ENCODE data around the gene FSTL5.

Gene FSTL5

GRCh38 chr4:162016991-162017390, 146.8 kb downstream of the FSTL5 start:
- no peaks in the 10 kb centered on the region for H3K27me3 Mint-ChIP-seq
- H3K9me3 Mint-ChIP-seq = no peaks in the 10 kb centered on the region
- H3K27ac Mint-ChIP-seq = no peak overlapping the region
- no peak overlapping the region for H3K4me3 Mint-ChIP-seq
- H3K36me3 Mint-ChIP-seq (ENCODE audit: low read depth) = no peaks in the 10 kb centered on the region
- H3K4me1 Mint-ChIP-seq (ENCODE audit: low read depth) = no peaks in the 10 kb centered on the region

GRCh38 chr4:162016219-162016618, 147.6 kb downstream of the FSTL5 start:
- Mint-ChIP-seq H3K27me3 (no peaks in the 10 kb centered on the region), H3K4me3 (no peak overlapping the region), H3K9me3 (no peaks in the 10 kb centered on the region), H3K27ac (no peak overlapping the region), H3K4me1 (ENCODE audit: low read depth) (no peaks in the 10 kb centered on the region), H3K36me3 (ENCODE audit: low read depth) (no peaks in the 10 kb centered on the region)

GRCh38 chr4:162015090-162015489, 148.7 kb downstream of the FSTL5 start:
- Mint-ChIP-seq H3K36me3 (ENCODE audit: low read depth) (no peaks in the 10 kb centered on the region), H3K4me3 (no peak overlapping the region), H3K4me1 (ENCODE audit: low read depth) (no peaks in the 10 kb centered on the region), H3K27ac (no peak overlapping the region), H3K27me3 (no peaks in the 10 kb centered on the region), H3K9me3 (no peaks in the 10 kb centered on the region)

DNA sequence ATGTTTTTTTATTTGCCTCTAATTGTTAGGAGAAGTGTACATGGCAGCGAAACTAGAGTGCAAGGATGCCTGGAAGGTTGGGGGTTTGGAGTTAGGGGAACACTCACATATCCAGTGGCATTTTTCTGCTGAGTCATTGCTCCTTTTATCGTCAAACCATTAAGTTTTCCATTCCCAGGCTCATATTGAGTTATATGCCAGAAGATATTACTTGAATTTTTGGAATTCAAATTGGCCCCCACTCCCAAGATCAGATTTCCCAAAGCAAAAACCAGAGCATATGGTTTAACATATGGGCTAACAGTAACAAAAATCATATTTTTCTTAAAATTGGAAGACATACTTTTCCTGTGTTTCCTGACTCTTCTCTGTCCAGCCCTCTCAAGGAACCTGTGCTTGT, 152.7 kb downstream of the FSTL5 start:
- Mint-ChIP-seq H3K4me3 (no peak overlapping the region), H3K27ac (no peak overlapping the region), H3K36me3 (ENCODE audit: low read depth) (no peaks in the 10 kb centered on the region), H3K4me1 (ENCODE audit: low read depth) (no peaks in the 10 kb centered on the region), H3K9me3 (no peaks in the 10 kb centered on the region), H3K27me3 (no peaks in the 10 kb centered on the region)

DNA sequence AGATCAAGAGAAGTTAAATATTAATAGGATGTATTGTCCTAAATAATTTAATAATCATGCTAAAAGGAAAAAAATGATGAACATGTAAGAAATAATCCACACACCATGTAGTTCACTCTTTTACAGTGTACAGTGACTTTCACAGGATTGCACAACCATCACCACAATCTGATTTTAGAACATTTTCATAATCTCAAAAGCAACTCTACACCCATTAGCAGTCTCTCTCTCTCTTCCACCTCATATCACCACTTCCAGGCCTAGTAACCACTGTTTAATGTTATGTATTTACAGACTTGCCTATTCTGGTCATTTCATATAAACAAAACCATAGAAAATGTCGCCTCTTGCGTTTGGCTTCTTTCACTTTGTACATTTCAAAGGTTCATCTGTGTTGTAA, 153.4 kb downstream of the FSTL5 start:
- Mint-ChIP-seq H3K4me3 (no peak overlapping the region), H3K36me3 (ENCODE audit: low read depth) (no peaks in the 10 kb centered on the region)

GRCh38 chr4:161992317-161992716, 171.5 kb downstream of the FSTL5 start:
- H3K4me1 Mint-ChIP-seq (ENCODE audit: low read depth) = no peaks in the 10 kb centered on the region
- peaks cover 11% of the 10 kb centered on the region for H3K9me3 Mint-ChIP-seq
- H3K27ac Mint-ChIP-seq = no peak overlapping the region
- no peaks in the 10 kb centered on the region for H3K36me3 Mint-ChIP-seq (ENCODE audit: low read depth)
- no peaks in the 10 kb centered on the region for H3K27me3 Mint-ChIP-seq
- H3K4me3 Mint-ChIP-seq = no peak overlapping the region

More for the DNA sequence above, 153.4 kb downstream of the FSTL5 start:
- Mint-ChIP-seq H3K4me1 (ENCODE audit: low read depth) (no peaks in the 10 kb centered on the region), H3K27ac (no peak overlapping the region), H3K9me3 (no peaks in the 10 kb centered on the region), H3K27me3 (no peaks in the 10 kb centered on the region)

GRCh38 chr4:161991811-161992210, 172.0 kb downstream of the FSTL5 start:
- Mint-ChIP-seq H3K9me3 (peaks cover 11% of the 10 kb centered on the region), H3K27me3 (no peaks in the 10 kb centered on the region), H3K36me3 (ENCODE audit: low read depth) (no peaks in the 10 kb centered on the region), H3K4me3 (no peak overlapping the region), H3K27ac (no peak overlapping the region), H3K4me1 (ENCODE audit: low read depth) (no peaks in the 10 kb centered on the region)

- Mint-ChIP-seq H3K27ac (no peak overlapping the region), H3K27me3 (no peaks in the 10 kb centered on the region), H3K36me3 (ENCODE audit: low read depth) (no peaks in the 10 kb centered on the region), H3K4me3 (no peak overlapping the region), H3K4me1 (ENCODE audit: low read depth) (no peaks in the 10 kb centered on the region), H3K9me3 (peaks cover 9% of the 10 kb centered on the region)
Measured at GRCh38 chr4:161990721-161991120, 173.1 kb downstream of the FSTL5 start.

GRCh38 chr4:161988946-161989345, 174.9 kb downstream of the FSTL5 start:
- Mint-ChIP-seq H3K27me3 (no peaks in the 10 kb centered on the region), H3K36me3 (ENCODE audit: low read depth) (no peaks in the 10 kb centered on the region), H3K9me3 (peaks cover 8% of the 10 kb centered on the region), H3K4me3 (no peak overlapping the region), H3K4me1 (ENCODE audit: low read depth) (no peaks in the 10 kb centered on the region), H3K27ac (no peak overlapping the region)

DNA sequence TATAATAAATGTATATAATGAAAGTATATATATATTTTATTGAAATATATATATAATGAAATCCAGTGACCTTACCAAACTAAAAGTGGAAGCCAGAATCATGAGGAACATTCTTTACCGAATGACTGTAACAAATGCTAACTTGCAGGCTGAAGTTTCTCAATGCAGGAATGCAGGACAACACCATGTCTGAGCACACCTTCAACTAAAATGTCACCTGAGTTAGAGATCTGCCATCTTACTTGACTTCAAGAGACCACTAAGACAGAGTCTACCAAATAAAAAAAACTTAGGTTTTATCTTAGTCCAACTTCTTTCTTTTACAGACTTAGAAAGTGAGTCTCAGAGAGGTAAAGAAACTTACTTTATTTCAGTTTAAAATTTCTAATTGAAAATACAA, 176.2 kb downstream of the FSTL5 start:
- no peaks in the 10 kb centered on the region for H3K36me3 Mint-ChIP-seq (ENCODE audit: low read depth)
- H3K27ac Mint-ChIP-seq = no peak overlapping the region
- H3K9me3 Mint-ChIP-seq = peaks cover 8% of the 10 kb centered on the region
- no peaks in the 10 kb centered on the region for H3K4me1 Mint-ChIP-seq (ENCODE audit: low read depth)
- H3K4me3 Mint-ChIP-seq = no peak overlapping the region
- H3K27me3 Mint-ChIP-seq = no peaks in the 10 kb centered on the region

GRCh38 chr4:161952382-161952781, 211.4 kb downstream of the FSTL5 start:
- H3K27me3 Mint-ChIP-seq = no peaks in the 10 kb centered on the region
- H3K27ac Mint-ChIP-seq = no peak overlapping the region
- H3K4me3 Mint-ChIP-seq = no peak overlapping the region
- H3K4me1 Mint-ChIP-seq (ENCODE audit: low read depth) = no peaks in the 10 kb centered on the region
- peaks cover 5% of the 10 kb centered on the region for H3K9me3 Mint-ChIP-seq
- H3K36me3 Mint-ChIP-seq (ENCODE audit: low read depth) = no peaks in the 10 kb centered on the region

- Mint-ChIP-seq H3K36me3 (ENCODE audit: low read depth) (no peaks in the 10 kb centered on the region), H3K27ac (no peak overlapping the region)
Measured at GRCh38 chr4:161949946-161950725, 213.7 kb downstream of the FSTL5 start.

DNA sequence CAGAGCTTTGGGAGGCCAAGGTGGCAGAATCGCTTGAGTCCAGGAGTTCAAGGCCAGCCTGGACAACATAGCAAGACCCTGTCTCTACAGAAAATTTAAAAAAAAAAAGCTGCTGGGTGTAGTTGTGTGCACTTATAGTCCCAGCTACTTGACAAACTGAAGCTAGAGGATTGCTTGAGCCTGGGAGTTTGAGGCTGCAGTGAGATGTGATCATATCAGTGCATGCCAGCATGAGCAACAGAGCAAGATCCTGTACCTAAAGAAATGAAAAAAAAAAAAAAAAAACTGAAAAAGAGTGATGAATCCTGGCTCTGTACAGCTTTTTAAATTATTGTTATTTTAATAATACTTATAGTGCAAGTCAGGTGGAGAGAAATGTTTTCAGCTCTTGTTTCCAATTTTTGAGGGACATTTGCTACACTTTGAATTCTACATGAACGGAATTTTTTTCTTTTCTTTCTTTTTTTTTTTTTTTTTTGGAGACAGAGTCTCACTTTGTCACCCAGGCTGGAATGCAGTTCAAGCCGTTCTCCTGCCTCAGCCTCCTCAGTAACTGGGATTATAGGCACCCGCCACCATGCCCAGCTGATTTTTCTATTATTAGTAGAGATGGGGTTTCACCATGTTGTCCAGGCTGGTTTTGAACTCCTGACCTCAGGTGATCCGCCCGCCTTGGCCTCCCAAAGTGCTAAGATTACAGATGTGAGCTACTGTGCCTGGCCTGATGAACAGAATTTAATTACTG, 215.6 kb downstream of the FSTL5 start:
- Mint-ChIP-seq H3K27me3 (no peaks in the 10 kb centered on the region), H3K36me3 (ENCODE audit: low read depth) (no peaks in the 10 kb centered on the region), H3K4me1 (ENCODE audit: low read depth) (no peaks in the 10 kb centered on the region), H3K27ac (no peak overlapping the region), H3K9me3 (peaks cover 10% of the 10 kb centered on the region), H3K4me3 (no peak overlapping the region)

More at GRCh38 chr4:161949946-161950725, 213.7 kb downstream of the FSTL5 start:
- no peaks in the 10 kb centered on the region for H3K27me3 Mint-ChIP-seq
- H3K4me1 Mint-ChIP-seq (ENCODE audit: low read depth) = no peaks in the 10 kb centered on the region
- H3K4me3 Mint-ChIP-seq = no peak overlapping the region
- H3K9me3 Mint-ChIP-seq = peaks cover 10% of the 10 kb centered on the region

DNA sequence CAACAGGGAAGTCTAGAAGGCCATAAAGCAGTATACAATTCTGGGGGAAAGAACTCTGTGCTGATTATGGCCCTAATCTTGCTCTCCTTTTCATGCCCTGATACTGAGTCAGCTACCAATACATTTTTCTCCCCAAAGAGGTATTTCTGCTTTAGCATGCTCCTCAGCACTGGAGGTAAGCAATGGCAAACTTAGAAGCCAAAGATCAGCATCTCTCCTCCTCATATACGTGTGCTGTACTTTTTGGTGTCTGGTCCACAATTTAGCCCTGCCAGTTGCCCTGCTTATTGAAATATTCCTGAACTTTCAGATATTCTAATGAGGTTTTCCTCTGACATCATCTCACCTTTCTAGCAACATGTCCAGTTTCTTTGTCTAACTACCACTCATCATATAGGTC, 226.2 kb downstream of the FSTL5 start:
- Mint-ChIP-seq H3K9me3 (peaks cover 7% of the 10 kb centered on the region), H3K36me3 (ENCODE audit: low read depth) (no peaks in the 10 kb centered on the region), H3K4me3 (no peak overlapping the region), H3K27ac (no peak overlapping the region), H3K27me3 (no peaks in the 10 kb centered on the region), H3K4me1 (ENCODE audit: low read depth) (no peaks in the 10 kb centered on the region)

- Mint-ChIP-seq H3K4me1 (ENCODE audit: low read depth) (no peaks in the 10 kb centered on the region), H3K27ac (no peak overlapping the region)
Measured at GRCh38 chr4:161936625-161937550, 226.9 kb downstream of the FSTL5 start.

More at GRCh38 chr4:161936625-161937550, 226.9 kb downstream of the FSTL5 start:
- Mint-ChIP-seq H3K4me3 (no peak overlapping the region), H3K36me3 (ENCODE audit: low read depth) (no peaks in the 10 kb centered on the region), H3K27me3 (no peaks in the 10 kb centered on the region), H3K9me3 (peaks cover 7% of the 10 kb centered on the region)

Measured in stimulated activated naive CD8-positive, alpha-beta T cell treated with anti-CD3 and anti-CD28 coated beads, Interleukin-15, Interleukin-2, amounts not matched to agents 100 ng/mL and 50 ng/mL, for 24 hours (primary cell).